GM12878 (cell line): ENCODE measurements around the gene ACSS1. TPM values are rescaled to one million over a fixed set of nuclear protein-coding genes. Genes with fewer than 3 reads are reported as not detected.

Experiments used
- ATAC-seq: fragments of 200-7000 bp; cut with Tn5 transposase; 3 replicates; pipeline ENCODE4 v1.9.1; 2020; ENCODE audit warnings: mild to moderate bottlenecking, moderate library complexity
- BruUV-seq: library from RNA; stranded (reverse); fragments of 400-500 nt; replicated peaks from 2 replicates; lab custom pipeline; 2021; lab: Mats Ljungman, UMichigan
- CTCF ChIA-PET: fragments of 300-600 bp; sonication (Branson Sonifier 250); formaldehyde crosslinking; extraction: SDS; loops from one replicate; lab custom pipeline; 2021; ENCODE audit warnings: inconsistent platforms; lab: Yijun Ruan, JAX
- POLR2A ChIA-PET: fragments of 350-600 bp; formaldehyde crosslinking; extraction: SDS; loops from one replicate; lab custom pipeline; 2021; ENCODE audit warnings: inconsistent platforms; lab: Charles Lee
- RAD21 ChIA-PET: fragments of 300-600 bp; sonication (Branson Sonifier 250); formaldehyde crosslinking; loops from one replicate; lab custom pipeline; 2023; ENCODE audit warnings: antibody characterized with exemption; ENCODE audit not compliant: unreplicated experiment; lab: Charles Lee
- SMC1A ChIA-PET: fragments of 300-600 bp; sonication (Branson Sonifier 250); formaldehyde crosslinking; loops from one replicate; lab custom pipeline; 2023; ENCODE audit not compliant: unreplicated experiment, uncharacterized antibody; lab: Charles Lee
- DNase-seq: peaks from one replicate; pipeline ENCODE4 v3.0.0-alpha.2; 2011; ENCODE audit warnings: low read depth, low spot score
- FAIRE-seq: peaks from 3 replicates; lab custom pipeline; 2011; peaks lifted over from hg19 to GRCh38; lab: Jason Lieb, UNC
- H2AFZ ChIP-seq: 2 replicates; pipeline ENCODE4 v1.6.0; 2011; ENCODE audit warnings: low read depth, low read length, control low read depth; ENCODE audit not compliant: control insufficient read depth
- H3K27ac ChIP-seq: 2 replicates; pipeline ENCODE4 v1.5.1; 2011; ENCODE audit warnings: control low read depth; ENCODE audit not compliant: control insufficient read depth, insufficient read depth
- H3K27me3 ChIP-seq, 2 experiments: replicated peaks in 1 of 2; 2 replicates each; pipeline versions ENCODE4 v1.6.0 to v1.6.1; 2011; ENCODE audit warnings: low read length in 1 of 2; ENCODE audit not compliant: control insufficient read depth in 2 of 2, insufficient read depth in 2 of 2
- H3K36me3 ChIP-seq, 2 experiments: 2 replicates each; pipeline ENCODE4 v1.5.1; 2011; ENCODE audit warnings: low read length in 1 of 2; ENCODE audit not compliant: control insufficient read depth in 2 of 2, insufficient read depth in 2 of 2
- H3K4me1 ChIP-seq: 2 replicates; pipeline ENCODE4 v1.6.1; 2011; ENCODE audit warnings: mild to moderate bottlenecking, low read length, moderate library complexity, mixed read lengths; ENCODE audit not compliant: control insufficient read depth, insufficient read depth
- H3K4me2 ChIP-seq: 2 replicates; pipeline ENCODE4 v1.6.0; 2011; ENCODE audit warnings: control low read depth; ENCODE audit not compliant: control insufficient read depth, insufficient read depth
- H3K4me3 ChIP-seq: fragments of 200-600 bp; sonication (generic); 2 replicates; pipeline ENCODE4 v1.5.1; 2016
- H3K79me2 ChIP-seq: 2 replicates; pipeline ENCODE4 v1.6.0; 2011; ENCODE audit warnings: low read length; ENCODE audit not compliant: control insufficient read depth, insufficient read depth
- H3K9ac ChIP-seq: 2 replicates; pipeline ENCODE4 v1.8.0; 2011; ENCODE audit warnings: low read length, control low read depth, mixed read lengths; ENCODE audit not compliant: control insufficient read depth, insufficient read depth
- H3K9me3 ChIP-seq: replicated peaks from 3 replicates; pipeline ENCODE4 v1.5.1; 2011; ENCODE audit warnings: mild to moderate bottlenecking, low read length; ENCODE audit not compliant: control insufficient read depth, insufficient read depth
- H4K20me1 ChIP-seq: 2 replicates; pipeline ENCODE4 v1.6.0; 2011; ENCODE audit not compliant: control insufficient read depth, insufficient read depth
- CEBPB ChIP-seq, 2 experiments: fragments of 150-350 bp in 1 of 2; IDR thresholded peaks; 2 replicates each; pipeline ENCODE4 v1.6.1; 2012 to 2014; ENCODE audit warnings: low read depth in 2 of 2, low read length in 2 of 2, borderline replicate concordance in 1 of 2, inconsistent platforms in 1 of 2
- KLF5 ChIP-seq: fragments of 450-650 bp; IDR thresholded peaks from 2 replicates; pipeline ENCODE4 v1.6.1; 2014; ENCODE audit warnings: mild to moderate bottlenecking; ENCODE audit not compliant: partially characterized antibody
- NKRF ChIP-seq: fragments of 450-650 bp; conservative IDR thresholded peaks from 2 replicates; pipeline ENCODE4 v1.6.1; 2017; ENCODE audit warnings: mild to moderate bottlenecking, moderate library complexity
- RB1 ChIP-seq: fragments of 450-650 bp; formaldehyde crosslinking; IDR thresholded peaks from 2 replicates; pipeline ENCODE4 v1.6.1; 2017; ENCODE audit warnings: mild to moderate bottlenecking, borderline replicate concordance
- SRF ChIP-seq, 2 experiments: IDR thresholded peaks; 2 replicates each; pipeline ENCODE4 v1.6.1; 2011; ENCODE audit warnings: low read depth in 2 of 2, low read length in 2 of 2, mild to moderate bottlenecking in 1 of 2, moderate library complexity in 1 of 2
- ZNF384 ChIP-seq: IDR thresholded peaks from 2 replicates; pipeline ENCODE4 v1.6.1; 2012; ENCODE audit warnings: low read depth, mild to moderate bottlenecking, low read length, improper control_type of control experiment, borderline replicate concordance
- WGBS: methylation state at CpG from one replicate; pipeline ENCODE4 v1.1.6; 2016; ENCODE audit warnings: low lambda C conversion rate; ENCODE audit not compliant: insufficient replicate concordance, insufficient coverage; ENCODE audit errors: missing lambda C conversion rate; 5-methylcytosine and 5-hydroxymethylcytosine counted together
- in situ Hi-C: fragments of 300-500 bp; cut with MboI; formaldehyde crosslinking; loops from 9 replicates; pipeline ENCODE4 v1.14.3; 2018; ENCODE audit warnings: mixed read lengths
- intact Hi-C: fragments of 100-400 bp; cut with micrococcal nuclease; formaldehyde crosslinking; loops from one replicate; pipeline ENCODE4 v1.14.2; 2022; ENCODE audit not compliant: unreplicated experiment
- polyA plus RNA-seq, 11 experiments: library from polyadenylated mRNA; depleted of rRNA in 4 of 11; unstranded in 6 of 11; stranded (reverse) in 5 of 11; fragments of >200 nt; fragmentation: Nextera tagmentation in 4 of 11; fragmentation: Illumina TruSeq in 1 of 11; extraction: Ambion mirVana in 4 of 11; extraction: Trizol in 1 of 11; gene quantifications; 1 replicate in 1 of 11; 2 replicates in 10 of 11; pipeline versions ENCODE4 v1.2.1 to v1.2.3, GENCODE V29; 2011 to 2016; ENCODE audit warnings: inconsistent platforms in 2 of 11, missing spikeins in 2 of 11, low read depth in 1 of 11
- total RNA-seq, 4 experiments: library from RNA; depleted of rRNA in 3 of 4; stranded (reverse); fragments of >200 nt in 3 of 4; fragmentation: Illumina TruSeq in 1 of 4; extraction: Trizol in 1 of 4; gene quantifications; 2 replicates each; pipeline versions ENCODE4 v1.2.1 to v1.2.3, GENCODE V29; 2013 to 2021
- TF ChIP-seq, protein P1 (sequence below): fragments of 450-650 bp; formaldehyde crosslinking; IDR thresholded peaks from 2 replicates; pipeline ENCODE4 v1.5.0; 2022; ENCODE audit warnings: mild to moderate bottlenecking, missing genetic modification characterization

ACSS1 gene
- total and polyA plus RNA-seq, 10 of the 15 experiments (the other 5 are each of a cell fraction or from before 2014, with no cell fraction given): 1.3 to 44.9 (median 31.1) TPM

DNA sequence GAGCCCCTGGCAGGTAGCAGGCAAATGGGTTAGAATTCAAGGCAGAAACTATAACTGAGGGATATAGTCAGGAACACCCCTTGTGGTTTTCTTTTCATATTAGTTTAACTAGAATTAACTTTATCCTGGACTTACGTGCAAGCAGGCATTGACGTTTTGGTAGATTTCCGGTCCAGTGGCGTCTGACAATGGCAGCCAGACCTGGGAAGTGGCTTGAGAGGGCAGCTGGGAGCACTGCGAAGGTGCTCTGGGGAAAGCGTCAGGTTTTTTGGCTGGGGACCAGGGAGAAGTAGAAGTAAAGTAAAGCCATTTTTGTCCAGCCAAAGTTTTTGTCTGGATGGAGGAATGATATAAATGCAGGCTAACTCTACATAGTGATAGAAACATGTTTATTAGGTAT is 8.4 kb upstream of the ACSS1 start:
- SMC1A ChIA-PET: interaction anchor here (1.1 to 6.4 kb wide), 7 partner anchors 12 to 80 kb away, joined by 3 to 116 read pairs (median 7); partner anchors contain the start of gene APMAP
- no peaks in the 10 kb centered on the region; a peak in 1 of 4 replicates for H3K27me3 ChIP-seq
- WGBS: 32% methylated on average over 6 of the region's 6 CpGs
- H4K20me1 ChIP-seq: no peaks in the 10 kb centered on the region
- BruUV-seq: no TSS peak
- ATAC-seq (no peak), FAIRE-seq (no peak), DNase-seq (no peak)
- no peaks in the 10 kb centered on the region for H3K9me3 ChIP-seq
- no peak overlapping the region for H3K9ac ChIP-seq
- no peaks in the 10 kb centered on the region for H3K4me1 ChIP-seq
- no peak overlapping the region for H3K4me3 ChIP-seq
- POLR2A ChIA-PET: no interaction called here
- H2AFZ ChIP-seq: no peak overlapping the region
- no peaks in the 10 kb centered on the region for H3K79me2 ChIP-seq
- intact Hi-C loops: loop anchor here (1.0 to 5.0 kb wide), 2 partner anchors 113 to 331 kb away; no protein-coding TSS in a partner anchor
- RAD21 ChIA-PET: interaction anchor here (2.7 to 9.2 kb wide), 2 partner anchors 67 to 72 kb away, joined by 14 to 87 read pairs; partner anchors contain the start of gene APMAP
- H3K36me3 ChIP-seq: no peaks in the 10 kb centered on the region
- TF ChIP-seq ZNF384: no peak
- no peak for TF ChIP-seq NKRF
- TF ChIP-seq SRF (IDR thresholded peaks at IDR 0.05; ENCODE audit: low read depth in 2 of 2, low read length in 2 of 2): no peak
- TF ChIP-seq KLF5: no peak
- TF ChIP-seq, protein P1, sequence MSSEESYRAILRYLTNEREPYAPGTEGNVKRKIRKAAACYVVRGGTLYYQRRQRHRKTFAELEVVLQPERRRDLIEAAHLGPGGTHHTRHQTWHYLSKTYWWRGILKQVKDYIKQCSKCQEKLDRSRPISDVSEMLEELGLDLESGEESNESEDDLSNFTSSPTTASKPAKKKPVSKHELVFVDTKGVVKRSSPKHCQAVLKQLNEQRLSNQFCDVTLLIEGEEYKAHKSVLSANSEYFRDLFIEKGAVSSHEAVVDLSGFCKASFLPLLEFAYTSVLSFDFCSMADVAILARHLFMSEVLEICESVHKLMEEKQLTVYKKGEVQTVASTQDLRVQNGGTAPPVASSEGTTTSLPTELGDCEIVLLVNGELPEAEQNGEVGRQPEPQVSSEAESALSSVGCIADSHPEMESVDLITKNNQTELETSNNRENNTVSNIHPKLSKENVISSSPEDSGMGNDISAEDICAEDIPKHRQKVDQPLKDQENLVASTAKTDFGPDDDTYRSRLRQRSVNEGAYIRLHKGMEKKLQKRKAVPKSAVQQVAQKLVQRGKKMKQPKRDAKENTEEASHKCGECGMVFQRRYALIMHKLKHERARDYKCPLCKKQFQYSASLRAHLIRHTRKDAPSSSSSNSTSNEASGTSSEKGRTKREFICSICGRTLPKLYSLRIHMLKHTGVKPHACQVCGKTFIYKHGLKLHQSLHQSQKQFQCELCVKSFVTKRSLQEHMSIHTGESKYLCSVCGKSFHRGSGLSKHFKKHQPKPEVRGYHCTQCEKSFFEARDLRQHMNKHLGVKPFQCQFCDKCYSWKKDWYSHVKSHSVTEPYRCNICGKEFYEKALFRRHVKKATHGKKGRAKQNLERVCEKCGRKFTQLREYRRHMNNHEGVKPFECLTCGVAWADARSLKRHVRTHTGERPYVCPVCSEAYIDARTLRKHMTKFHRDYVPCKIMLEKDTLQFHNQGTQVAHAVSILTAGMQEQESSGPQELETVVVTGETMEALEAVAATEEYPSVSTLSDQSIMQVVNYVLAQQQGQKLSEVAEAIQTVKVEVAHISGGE (CRISPR knock-in tag): no peak
- TF ChIP-seq CEBPB (IDR thresholded peaks at IDR 0.05; ENCODE audit: borderline replicate concordance in 1 of 2, low read depth in 2 of 2, low read length in 2 of 2): no peak
- TF ChIP-seq RB1: no peak
- H3K4me2 ChIP-seq: no peak overlapping the region
- in situ Hi-C loops: loop anchor here (10.0 to 25.0 kb wide), 2 partner anchors 108 to 1704 kb away; partner anchors contain the start of genes GZF1 and NXT1
- CTCF ChIA-PET: interaction anchor here (1.1 to 12.6 kb wide), 10 partner anchors 12 to 333 kb away, joined by 3 to 244 read pairs (median 6); partner anchors contain the start of gene APMAP
- no peak overlapping the region for H3K27ac ChIP-seq
